ENCODE data around the gene AFAP1.

DNA sequence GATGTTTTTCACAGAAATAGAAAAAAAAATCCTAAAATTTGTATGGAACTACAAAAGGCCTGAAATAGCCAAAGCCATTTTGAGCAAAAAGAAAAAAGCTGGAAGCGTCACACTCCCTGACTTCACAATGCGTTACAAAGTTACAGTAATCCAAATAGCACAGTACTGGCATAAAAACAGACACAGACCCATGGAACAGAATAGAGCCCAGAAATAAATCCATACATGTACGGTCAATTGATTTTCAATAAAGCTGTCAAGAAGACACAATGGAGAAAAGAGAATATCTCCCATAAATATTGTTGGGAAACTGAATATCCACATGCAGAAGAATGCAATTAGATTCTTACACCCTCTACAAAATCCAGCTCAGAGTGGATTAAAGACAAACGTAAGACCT is 208.2 kb downstream of the AFAP1 start:
- TF ChIP-seq CTCF (IDR thresholded peaks at IDR 0.05) (no peak), EZH2 (IDR thresholded peaks at IDR 0.05; ENCODE audit: borderline replicate concordance, insufficient read depth, low read depth, low read length, poor library complexity, severe bottlenecking) (no peak)

Data from B cell (primary cell).